SK-N-SH (cell line): ENCODE measurements around the gene SSNA1. TPM values are rescaled to one million over a fixed set of nuclear protein-coding genes. Genes with fewer than 3 reads are reported as not detected.

ENCODE experiments used
- CTCF ChIA-PET: fragments of 300-600, 350-600 bp; formaldehyde crosslinking; extraction: SDS; loops from one replicate; lab custom pipeline; 2021; lab: Yijun Ruan, JAX
- POLR2A ChIA-PET: fragments of 350-600 bp; sonication (Branson Sonifier 250); formaldehyde crosslinking; extraction: SDS; loops from one replicate; lab custom pipeline; 2020; ENCODE audit warnings: antibody characterized with exemption, inconsistent platforms; lab: Yijun Ruan, JAX
- DNase-seq: peaks from one replicate; pipeline ENCODE4 v3.0.0; 2012
- H2AFZ ChIP-seq: fragments of 200-600 bp; sonication (generic); 2 replicates; pipeline ENCODE4 v1.8.1; 2016; ENCODE audit warnings: antibody characterized with exemption, mild to moderate bottlenecking, low read depth
- H3F3A ChIP-seq: fragments of 200-600 bp; sonication (generic); replicated peaks from 2 replicates; pipeline ENCODE3; 2016; ENCODE audit warnings: antibody characterized with exemption, mild to moderate bottlenecking; ENCODE audit not compliant: insufficient read depth
- H3K27ac ChIP-seq, 2 experiments: fragments of 200-500 bp in 1 of 2; fragments of 200-600 bp in 1 of 2; sonication (Bioruptor generic) in 1 of 2; sonication (generic), shearing (Covaris generic) in 1 of 2; 2 replicates each; pipeline versions ENCODE4 v1.5.1 to v1.6.1; 2014 to 2016; ENCODE audit warnings: low read depth in 2 of 2, inconsistent platforms in 1 of 2, low read length in 1 of 2, mild to moderate bottlenecking in 1 of 2, mixed read lengths in 1 of 2
- H3K27me3 ChIP-seq: fragments of 200-600 bp; sonication (generic), shearing (Covaris generic); 2 replicates; pipeline ENCODE4 v1.6.1; 2016; ENCODE audit warnings: mixed run types; ENCODE audit not compliant: insufficient read depth
- H3K36me3 ChIP-seq, 2 experiments: fragments of 200-500 bp in 1 of 2; fragments of 200-600 bp in 1 of 2; sonication (Bioruptor generic) in 1 of 2; sonication (generic) in 1 of 2; replicated peaks in 1 of 2; 2 replicates each; pipeline versions ENCODE3 to v1.5.1; 2014 to 2016; ENCODE audit warnings: low read length in 1 of 2, mild to moderate bottlenecking in 1 of 2; ENCODE audit not compliant: insufficient read depth in 2 of 2, control insufficient read depth in 1 of 2
- H3K4me1 ChIP-seq, 2 experiments: fragments of 200-500 bp in 1 of 2; fragments of 200-600 bp in 1 of 2; sonication (Bioruptor generic) in 1 of 2; sonication (generic), shearing (Covaris generic) in 1 of 2; 2 replicates each; pipeline versions ENCODE4 v1.5.1 to v1.6.1; 2014 to 2016; ENCODE audit warnings: low read depth in 1 of 2, low read length in 1 of 2, mixed run types in 1 of 2; ENCODE audit not compliant: insufficient read depth in 2 of 2, control insufficient read depth in 1 of 2
- H3K4me2 ChIP-seq: fragments of 200-600 bp; sonication (generic), shearing (Covaris generic); 2 replicates; pipeline ENCODE4 v1.6.1; 2017; ENCODE audit warnings: mixed run types
- H3K4me3 ChIP-seq, 2 experiments: fragments of 200-500 bp in 1 of 2; fragments of 200-600 bp in 1 of 2; sonication (Bioruptor generic) in 1 of 2; sonication (generic), shearing (Covaris generic) in 1 of 2; 2 replicates each; pipeline versions ENCODE4 v1.5.1 to v1.8.1; 2014 to 2016; ENCODE audit warnings: low read depth in 2 of 2, inconsistent platforms in 1 of 2, low read length in 1 of 2, mild to moderate bottlenecking in 1 of 2, mixed read lengths in 1 of 2, moderate library complexity in 1 of 2
- H3K79me2 ChIP-seq: fragments of 200-600 bp; sonication (generic); 2 replicates; pipeline ENCODE4 v1.8.1; 2017; ENCODE audit warnings: mild to moderate bottlenecking; ENCODE audit not compliant: insufficient read depth
- H3K9ac ChIP-seq: fragments of 200-600 bp; sonication (generic); 2 replicates; pipeline ENCODE4 v1.6.1; 2017; ENCODE audit warnings: mixed run types
- H3K9me2 ChIP-seq: fragments of 200-600 bp; sonication (generic); 2 replicates; pipeline ENCODE4 v1.6.1; 2017; ENCODE audit warnings: mixed run types
- H3K9me3 ChIP-seq: fragments of 200-600 bp; sonication (generic); 2 replicates; pipeline ENCODE4 v1.6.1; 2017; ENCODE audit warnings: mixed run types, mild to moderate bottlenecking, moderate library complexity
- H4K20me1 ChIP-seq: fragments of 200-600 bp; sonication (generic); 2 replicates; pipeline ENCODE4 v1.6.1; 2017; ENCODE audit warnings: mild to moderate bottlenecking, mixed run types; ENCODE audit not compliant: insufficient read depth
- CHD2 ChIP-seq: fragments of 150-350 bp; IDR thresholded peaks from 2 replicates; pipeline ENCODE4 v1.6.1; 2018; ENCODE audit warnings: low read length; ENCODE audit not compliant: partially characterized antibody
- ELF1 ChIP-seq: IDR thresholded peaks from 2 replicates; pipeline ENCODE4 v1.4.0; 2012
- EP300 ChIP-seq, 2 experiments: IDR thresholded peaks; 2 replicates each; pipeline versions ENCODE4 v1.4.0 to v1.6.1; 2012; ENCODE audit warnings: borderline replicate concordance in 1 of 2, low read depth in 1 of 2, low read length in 1 of 2
- FOSL2 ChIP-seq: IDR thresholded peaks from 2 replicates; pipeline ENCODE4 v1.4.0; 2012; ENCODE audit warnings: low read depth, mild to moderate bottlenecking, moderate library complexity, borderline replicate concordance
- FOXJ3 ChIP-seq: sonication (generic); formaldehyde crosslinking; IDR thresholded peaks from 2 replicates; pipeline ENCODE4 v1.5.1; 2020; ENCODE audit warnings: mild to moderate bottlenecking, missing genetic modification reagents
- FOXM1 ChIP-seq: IDR thresholded peaks from 2 replicates; pipeline ENCODE4 v1.4.0; 2012; ENCODE audit warnings: low read depth, mild to moderate bottlenecking
- GABPA ChIP-seq: IDR thresholded peaks from 2 replicates; pipeline ENCODE4 v1.4.0; 2012; ENCODE audit warnings: low read depth, mild to moderate bottlenecking
- GATA2 ChIP-seq: sonication (generic); formaldehyde crosslinking; IDR thresholded peaks from 2 replicates; pipeline ENCODE4 v1.5.0; 2020; ENCODE audit warnings: mild to moderate bottlenecking, missing genetic modification reagents
- IRF3 ChIP-seq: fragments of 150-350 bp; IDR thresholded peaks from 2 replicates; pipeline ENCODE4 v1.6.1; 2016; ENCODE audit warnings: mild to moderate bottlenecking, low read depth, low read length
- JUND ChIP-seq: IDR thresholded peaks from 2 replicates; pipeline ENCODE4 v1.4.0; 2012
- MAX ChIP-seq: IDR thresholded peaks from 2 replicates; pipeline ENCODE4 v1.4.0; 2012; ENCODE audit warnings: low read depth
- MEF2A ChIP-seq: IDR thresholded peaks from 2 replicates; pipeline ENCODE4 v1.4.0; 2012; ENCODE audit warnings: low read depth, borderline replicate concordance
- MXI1 ChIP-seq: IDR thresholded peaks from 2 replicates; pipeline ENCODE4 v1.6.1; 2012; ENCODE audit warnings: mild to moderate bottlenecking, low read depth, low read length, improper control_type of control experiment
- NFIC ChIP-seq: IDR thresholded peaks from 2 replicates; pipeline ENCODE4 v1.4.0; 2012; ENCODE audit warnings: borderline replicate concordance
- NRF1 ChIP-seq: IDR thresholded peaks from 2 replicates; pipeline ENCODE4 v1.6.1; 2012; ENCODE audit warnings: low read depth, mild to moderate bottlenecking, low read length
- POLR2AphosphoS5 ChIP-seq: IDR thresholded peaks from 2 replicates; pipeline ENCODE4 v1.6.1; 2012; ENCODE audit warnings: low read depth, low read length
- RAD21 ChIP-seq: IDR thresholded peaks from 2 replicates; pipeline ENCODE4 v1.6.1; 2012; ENCODE audit warnings: mild to moderate bottlenecking, low read length
- RCOR1 ChIP-seq: fragments of 150-350 bp; IDR thresholded peaks from 2 replicates; pipeline ENCODE4 v1.6.1; 2017; ENCODE audit warnings: antibody characterized with exemption, low read length
- TAF1 ChIP-seq: IDR thresholded peaks from 2 replicates; pipeline ENCODE4 v1.6.1; 2012; ENCODE audit warnings: low read depth, mild to moderate bottlenecking, low read length, moderate library complexity, borderline replicate concordance
- TCF12 ChIP-seq: IDR thresholded peaks from 2 replicates; pipeline ENCODE4 v1.4.0; 2012
- USF2 ChIP-seq: fragments of 150-350 bp; IDR thresholded peaks from 2 replicates; pipeline ENCODE4 v1.6.1; 2017; ENCODE audit warnings: antibody characterized with exemption, low read length, low read depth, borderline replicate concordance
- YY1 ChIP-seq: IDR thresholded peaks from 2 replicates; pipeline ENCODE4 v1.4.0; 2012; ENCODE audit warnings: low read depth, mild to moderate bottlenecking
- WGBS: methylation state at CpG from one replicate; pipeline ENCODE4 v1.1.6; 2017; ENCODE audit warnings: low lambda C conversion rate; 5-methylcytosine and 5-hydroxymethylcytosine counted together
- polyA plus RNA-seq, 3 experiments: library from polyadenylated mRNA; depleted of rRNA; stranded (reverse); fragments of >200 nt; gene quantifications; 2 replicates each; pipeline ENCODE4 v1.2.3, GENCODE V29; 2012

The SSNA1 gene
- polyA plus RNA-seq, 1 of the 3 experiments (the other 2 are of a cell fraction) = 124 TPM

GRCh38 chr9:137182836-137183235 lies 5.6 kb upstream of the SSNA1 start:
- Histone ChIP-seq H3F3A (no peaks in the 10 kb centered on the region), H3K36me3 (peaks cover 0 to 65% of the 10 kb centered on the region in 2 experiments), H3K79me2 (peaks cover 20% of the 10 kb centered on the region), H3K9me2 (no peaks in the 10 kb centered on the region), H3K4me3 (no peak overlapping the region), H2AFZ (no peak overlapping the region), H3K27me3 (no peaks in the 10 kb centered on the region), H3K9me3 (no peaks in the 10 kb centered on the region), H3K4me1 (peaks cover 6 to 21% of the 10 kb centered on the region in 2 experiments; a peak in 1 of 4 replicates), H3K4me2 (no peak overlapping the region), H4K20me1 (no peaks in the 10 kb centered on the region), H3K27ac (no peak overlapping the region), H3K9ac (no peak overlapping the region)
- ChIA-PET POLR2A (no interaction called here), CTCF (no interaction called here)
- WGBS = 92% methylated on average over 13 of the region's 17 CpGs
- TF ChIP-seq FOSL2 (no peak), RAD21 (no peak), MXI1 (no peak), TAF1 (no peak), EP300 (IDR thresholded peaks at IDR 0.05; ENCODE audit: borderline replicate concordance in 1 of 2, low read depth in 1 of 2, low read length in 1 of 2) (no peak), YY1 (no peak), FOXM1 (no peak), GATA2 (CRISPR knock-in tag) (no peak), IRF3 (no peak), POLR2AphosphoS5 (no peak), JUND (no peak), ELF1 (no peak), TCF12 (no peak), MAX (no peak), NRF1 (no peak), CHD2 (no peak), GABPA (no peak), RCOR1 (no peak), NFIC (no peak), MEF2A (no peak)
- no peak for DNase-seq

- POLR2A ChIA-PET = no interaction called here
- peaks cover 24% of the 10 kb centered on the region for H3K79me2 ChIP-seq
- peaks cover 5% of the 10 kb centered on the region for H3F3A ChIP-seq
- H3K4me3 ChIP-seq = no peak overlapping the region
- 91% methylated on average over 24 of the region's 27 CpGs for WGBS
- peak overlapping the region in 1 of 2 experiments; percentile 7; a peak in 1 of 4 replicates for H3K27ac ChIP-seq
- H3K27me3 ChIP-seq = no peaks in the 10 kb centered on the region
- no peaks in the 10 kb centered on the region for H3K9me2 ChIP-seq
- no peak overlapping the region for H3K9ac ChIP-seq
- H3K9me3 ChIP-seq = no peaks in the 10 kb centered on the region
- no peak overlapping the region for H2AFZ ChIP-seq
- CTCF ChIA-PET = no interaction called here
- no peak for DNase-seq
- H4K20me1 ChIP-seq = peaks cover 2% of the 10 kb centered on the region; the same call in 1 of the 2 replicates
- TF ChIP-seq USF2 = no peak
- TF ChIP-seq FOXJ3 (CRISPR knock-in tag) = no peak
- TF ChIP-seq RAD21 = no peak
- no peak for TF ChIP-seq POLR2AphosphoS5
- no peak for TF ChIP-seq GABPA
- no peak for TF ChIP-seq FOXM1
- no peak for TF ChIP-seq YY1
- H3K36me3 ChIP-seq = peaks cover 0 to 62% of the 10 kb centered on the region in 2 experiments
- no peak overlapping the region for H3K4me2 ChIP-seq
- peaks cover 6 to 24% of the 10 kb centered on the region in 2 experiments; a peak in 1 of 4 replicates for H3K4me1 ChIP-seq
Observed at GRCh38 chr9:137183980-137184595, 4.4 kb upstream of the SSNA1 start.
